HG03342 (cell line): ENCODE results near the gene CSNK1D.
A peak's percentile ranks its signal among the peaks of the same experiment; 100 is the strongest.

Source experiments
- ATAC-seq: cut with Tn5 transposase; IDR thresholded peaks from one replicate; pipeline ENCODE4 v1.9.1; 2021; ENCODE audit warnings: mild to moderate bottlenecking, moderate library complexity; ENCODE audit not compliant: unreplicated experiment

The CSNK1D gene

GRCh38 chr17:82311971-82312370 lies 38.5 kb upstream of the CSNK1D start:
- ATAC-seq = no peak

GRCh38 chr17:82310877-82311276 lies 37.4 kb upstream of the CSNK1D start:
- ATAC-seq = no peak

GRCh38 chr17:82309656-82310570 lies 36.4 kb upstream of the CSNK1D start:
- ATAC-seq = no peak

DNA sequence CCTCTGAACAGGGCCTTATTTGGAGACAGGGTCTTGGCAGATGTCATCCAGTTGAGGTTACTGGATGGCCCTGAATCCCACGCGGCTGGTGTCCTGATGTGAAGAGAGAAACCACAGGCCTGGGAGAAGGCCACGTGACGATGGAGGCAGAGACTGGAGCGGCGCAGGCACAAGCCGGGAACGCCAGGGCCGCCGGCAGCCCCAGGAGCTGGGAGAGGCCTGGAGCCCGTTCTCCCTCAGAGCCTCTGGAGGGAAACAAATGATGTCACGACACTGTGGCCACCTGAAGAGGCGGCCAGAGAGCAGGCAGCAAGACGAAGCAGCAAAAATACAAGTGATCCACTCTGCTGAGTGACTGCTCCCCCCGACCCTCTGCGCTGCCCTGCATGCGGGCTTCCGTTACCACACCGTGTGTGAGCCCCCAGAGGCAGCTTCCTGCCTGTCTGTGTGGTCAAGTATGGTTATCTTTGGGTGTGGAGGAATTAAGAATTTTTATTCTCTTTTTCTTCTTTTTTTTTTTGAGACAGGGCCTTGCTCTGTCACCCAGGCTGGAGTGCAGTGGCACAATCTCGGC lies 32.3 kb upstream of the CSNK1D start:
- no peak for ATAC-seq

GRCh38 chr17:82304826-82305726 lies 31.6 kb upstream of the CSNK1D start:
- no peak for ATAC-seq

- no peak for ATAC-seq
These were observed 30.7 kb upstream of the CSNK1D start for GRCh38 chr17:82303944-82304808.

DNA sequence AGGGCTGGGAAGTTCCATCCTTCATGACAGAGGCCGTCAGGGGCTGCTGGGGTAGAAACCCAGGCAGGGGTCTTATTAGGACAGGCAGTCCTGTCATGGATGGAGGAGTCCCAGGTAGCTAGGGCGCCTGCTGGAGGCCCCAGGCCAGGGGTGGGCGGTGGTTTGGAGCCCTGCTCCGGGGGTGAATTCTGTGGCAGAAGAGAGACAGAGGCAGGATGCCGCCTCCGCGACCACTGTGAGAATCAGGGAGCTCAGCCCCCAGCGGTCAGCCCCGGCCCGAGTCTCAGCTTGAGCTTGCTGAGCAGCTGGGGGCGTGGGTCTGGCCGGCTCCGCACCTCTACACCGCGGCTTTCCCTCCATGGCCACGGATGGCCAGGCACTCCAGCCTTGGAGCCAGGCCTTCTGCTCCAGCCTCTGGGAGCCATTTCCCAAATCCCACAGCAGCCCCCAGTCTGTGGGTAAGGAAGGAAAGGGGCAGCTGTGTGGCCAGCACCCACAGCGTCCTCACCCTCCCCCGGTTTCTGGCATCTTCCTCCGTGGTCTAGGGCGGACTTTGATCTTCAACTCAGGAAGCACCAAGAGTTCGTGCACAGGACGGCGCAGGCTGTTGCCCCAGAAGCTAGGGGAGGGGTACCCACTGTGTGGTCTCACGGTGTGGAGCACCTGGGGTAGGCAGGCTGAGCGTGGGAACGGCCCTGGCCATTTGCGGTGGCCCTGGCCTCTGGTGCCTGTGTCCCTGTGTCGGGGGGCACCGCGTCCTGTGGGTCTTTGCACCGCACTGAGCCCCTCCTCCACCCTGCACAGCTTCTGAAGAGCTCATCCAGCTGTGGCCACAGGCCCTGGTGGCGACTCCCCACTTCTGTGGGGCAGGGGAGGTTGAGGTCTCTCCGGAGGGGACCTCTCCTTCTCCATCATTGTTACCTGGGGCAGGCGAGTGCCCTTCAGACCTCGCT lies 29.8 kb upstream of the CSNK1D start:
- no peak for ATAC-seq

- ATAC-seq = no peak
These were observed 29.1 kb upstream of the CSNK1D start for GRCh38 chr17:82302568-82302963.

DNA sequence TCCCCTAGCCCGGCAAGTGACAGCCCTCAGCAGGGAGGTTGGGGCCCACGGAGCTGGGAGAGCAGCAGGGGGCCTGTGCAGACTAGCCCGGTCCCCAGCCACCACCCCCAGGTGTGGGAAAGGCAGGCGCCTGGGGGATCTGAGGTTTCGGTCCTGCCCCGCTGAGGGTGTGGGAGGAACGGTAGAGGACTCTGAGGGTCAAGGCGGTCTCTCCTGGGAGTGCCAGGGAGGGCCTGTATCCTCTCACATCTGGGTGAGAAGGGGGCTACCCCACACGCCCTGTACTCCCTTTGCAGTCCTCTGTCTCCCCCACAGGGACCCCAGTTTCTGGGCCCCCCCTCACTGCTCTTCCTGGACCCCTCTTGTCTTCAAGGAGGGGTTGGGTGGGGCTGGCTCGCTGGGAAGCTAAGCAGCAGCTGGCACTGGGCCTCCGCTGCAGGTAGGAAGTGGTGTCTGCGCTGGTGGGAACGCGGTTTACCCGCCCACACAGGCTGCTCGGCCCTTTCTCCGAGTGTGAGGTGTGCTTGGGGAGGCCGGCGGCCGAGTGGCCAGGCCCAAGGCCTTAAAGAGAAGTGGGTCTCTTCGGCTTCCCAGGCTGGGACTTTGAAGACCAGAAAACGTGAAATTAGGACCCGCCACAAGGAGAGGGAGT lies 28.5 kb upstream of the CSNK1D start:
- no peak for ATAC-seq

DNA sequence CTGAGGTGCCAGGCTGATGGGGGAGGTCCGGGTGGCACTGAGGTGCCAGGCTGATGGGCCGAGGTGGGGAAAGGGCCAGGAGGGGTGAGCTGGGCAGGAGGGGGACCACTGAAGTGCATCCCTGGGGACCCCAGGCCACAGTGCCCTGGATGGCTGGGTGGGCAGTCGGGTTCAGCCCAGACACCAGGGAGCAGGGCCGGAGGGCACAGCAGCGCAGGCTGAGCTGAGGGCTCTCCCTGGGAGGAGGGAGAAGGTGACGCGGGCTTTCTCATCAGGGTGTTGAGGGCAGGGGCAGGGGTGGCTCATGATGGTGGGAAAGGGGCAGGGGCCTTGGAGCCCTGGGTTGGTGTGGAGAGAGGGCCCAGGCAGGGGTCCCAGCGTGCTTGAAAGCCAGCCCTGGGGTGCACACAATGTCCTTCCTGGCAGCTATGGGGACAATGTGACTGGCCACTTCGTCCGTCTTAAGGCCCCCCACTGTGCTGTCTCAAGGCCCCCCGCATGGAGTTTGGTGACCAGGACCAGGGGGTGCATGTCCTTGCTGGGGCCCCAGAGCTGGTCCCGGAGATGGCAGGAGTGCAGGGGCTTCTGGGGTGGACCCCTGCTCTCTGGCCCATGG lies 27.9 kb upstream of the CSNK1D start:
- no peak for ATAC-seq

DNA sequence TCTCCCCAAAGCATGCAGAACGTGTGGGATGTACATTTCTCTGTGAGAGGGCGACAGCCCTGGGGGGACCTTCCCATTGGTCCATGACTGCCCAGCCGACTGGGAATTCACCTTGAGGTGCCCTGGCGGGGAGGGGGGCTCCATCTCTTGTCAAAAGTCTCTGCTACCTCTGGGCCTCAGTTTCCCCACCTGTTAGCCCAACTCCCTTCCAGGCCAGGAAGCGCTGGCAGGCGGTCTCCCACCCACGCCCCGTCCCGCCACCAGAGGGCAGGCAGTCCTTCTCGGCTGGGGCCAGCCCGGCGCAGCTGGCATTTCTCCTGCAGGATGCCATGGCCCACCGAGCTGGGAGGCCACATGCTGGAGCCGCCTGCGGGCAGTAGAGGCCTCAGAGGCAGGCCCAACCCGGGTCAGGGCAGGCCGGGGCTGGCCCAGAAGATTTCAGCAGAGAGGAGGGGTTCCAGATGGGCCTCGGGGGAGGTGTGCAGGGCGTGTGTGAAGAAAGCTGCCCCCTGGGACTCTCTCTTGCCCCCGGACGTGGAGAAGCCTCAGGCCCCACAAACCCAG lies 27.3 kb upstream of the CSNK1D start:
- ATAC-seq = no peak

DNA sequence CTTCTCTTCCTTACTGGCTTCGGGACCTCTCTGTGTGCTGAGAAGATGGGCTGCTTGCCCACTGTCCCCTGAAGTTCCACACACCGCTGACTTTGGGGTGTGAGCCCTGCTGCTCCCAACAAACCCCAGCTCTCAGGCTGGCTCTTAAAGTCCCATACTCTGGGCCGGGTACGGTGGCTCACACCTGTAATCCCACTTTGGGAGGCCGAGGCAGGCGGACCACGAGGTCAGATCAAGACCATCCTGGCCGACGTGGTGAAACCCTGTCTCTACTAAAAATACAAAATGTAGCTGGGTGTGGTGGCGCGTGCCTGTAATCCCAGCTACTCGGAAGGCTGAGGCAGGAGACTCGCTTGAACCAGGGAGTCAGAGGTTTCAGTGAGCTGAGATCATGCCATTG lies 26.7 kb upstream of the CSNK1D start:
- no peak for ATAC-seq

DNA sequence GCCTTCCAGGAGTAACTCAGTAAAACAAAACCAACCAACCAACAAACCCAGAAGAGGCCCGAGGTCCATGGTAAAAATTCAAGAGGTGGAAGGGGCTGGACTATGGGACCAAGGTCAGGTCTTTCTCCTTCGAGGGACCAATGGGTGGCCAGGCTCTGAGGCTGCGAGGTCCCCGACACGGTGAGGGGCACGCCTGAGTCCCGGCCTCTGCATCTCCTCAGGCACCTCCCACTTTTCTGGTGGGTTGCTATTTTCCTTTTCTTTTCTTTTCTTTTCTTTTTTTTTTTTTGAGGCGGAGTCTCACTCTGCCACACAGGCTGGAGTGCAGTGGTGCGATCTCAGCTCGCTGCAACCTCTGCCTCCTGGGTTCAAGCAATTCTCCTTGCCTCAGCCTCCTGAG lies 26.0 kb upstream of the CSNK1D start:
- ATAC-seq = no peak

- ATAC-seq = no peak
These were observed 25.3 kb upstream of the CSNK1D start for GRCh38 chr17:82298538-82299421.

DNA sequence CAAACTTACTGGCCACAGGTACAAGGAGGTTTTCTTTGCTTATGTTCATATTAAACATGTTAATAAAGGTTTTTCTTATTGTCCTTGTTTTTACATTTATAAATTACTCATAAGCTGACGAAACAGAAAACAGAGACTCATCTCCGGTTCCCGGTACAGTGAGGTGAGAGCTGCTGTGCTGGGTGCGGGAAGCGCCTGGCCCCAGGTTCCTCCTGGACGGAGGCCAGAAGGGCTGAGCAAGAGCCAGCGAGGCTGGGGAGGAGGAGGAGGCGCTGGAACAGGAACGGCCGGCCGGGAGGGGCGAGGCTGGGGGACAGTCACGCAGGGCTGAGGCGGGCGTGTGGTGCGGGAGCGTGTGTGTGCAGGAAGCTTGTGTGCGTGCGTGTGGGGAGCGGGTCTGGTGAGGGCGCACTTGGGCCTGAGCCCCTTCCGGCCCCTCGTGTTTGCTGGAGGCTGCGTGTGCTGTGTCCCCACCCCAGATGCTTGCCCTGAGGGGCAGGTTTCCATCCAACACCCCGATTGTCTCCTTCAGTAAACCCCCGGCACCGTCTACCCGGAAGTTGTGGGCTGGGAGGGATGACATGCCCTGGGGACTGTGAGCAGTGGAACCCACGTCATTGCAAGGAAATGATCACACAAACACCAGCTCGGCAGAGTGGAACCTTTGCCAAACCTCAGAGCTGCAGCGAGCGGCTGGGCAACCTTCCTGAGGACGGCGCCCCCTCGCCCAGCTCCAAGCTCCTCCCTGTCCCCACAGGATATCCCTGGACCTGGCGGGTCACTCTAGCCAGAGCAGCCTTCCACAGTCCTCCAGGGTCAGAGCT lies 24.4 kb upstream of the CSNK1D start:
- peak; percentile 54 for ATAC-seq

DNA sequence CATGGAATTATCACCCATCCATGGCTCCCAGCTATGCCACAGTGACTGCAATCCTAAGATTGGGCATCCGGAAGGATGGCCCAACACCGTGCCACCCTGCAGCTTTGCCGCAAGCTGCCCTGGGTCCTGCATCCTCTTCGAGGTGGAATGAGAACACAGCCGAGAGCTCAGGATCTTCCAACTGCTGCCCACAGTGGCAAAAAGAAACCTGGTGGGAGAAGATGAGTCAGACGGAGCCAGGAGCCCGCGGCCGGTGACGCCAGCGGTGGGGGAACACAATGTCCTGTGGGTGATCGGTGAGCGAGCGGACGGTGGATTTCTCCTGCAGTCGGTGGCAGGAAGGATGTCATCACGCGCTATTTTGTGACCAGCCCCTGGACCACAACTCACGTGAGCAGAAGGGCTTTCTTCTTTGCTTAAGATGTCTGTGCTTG lies 23.8 kb upstream of the CSNK1D start:
- ATAC-seq = no peak
